ENCODE results near the gene PRKAA2.
A peak's percentile ranks its signal among the peaks of the same experiment; 100 is the strongest.

PRKAA2 gene

DNA sequence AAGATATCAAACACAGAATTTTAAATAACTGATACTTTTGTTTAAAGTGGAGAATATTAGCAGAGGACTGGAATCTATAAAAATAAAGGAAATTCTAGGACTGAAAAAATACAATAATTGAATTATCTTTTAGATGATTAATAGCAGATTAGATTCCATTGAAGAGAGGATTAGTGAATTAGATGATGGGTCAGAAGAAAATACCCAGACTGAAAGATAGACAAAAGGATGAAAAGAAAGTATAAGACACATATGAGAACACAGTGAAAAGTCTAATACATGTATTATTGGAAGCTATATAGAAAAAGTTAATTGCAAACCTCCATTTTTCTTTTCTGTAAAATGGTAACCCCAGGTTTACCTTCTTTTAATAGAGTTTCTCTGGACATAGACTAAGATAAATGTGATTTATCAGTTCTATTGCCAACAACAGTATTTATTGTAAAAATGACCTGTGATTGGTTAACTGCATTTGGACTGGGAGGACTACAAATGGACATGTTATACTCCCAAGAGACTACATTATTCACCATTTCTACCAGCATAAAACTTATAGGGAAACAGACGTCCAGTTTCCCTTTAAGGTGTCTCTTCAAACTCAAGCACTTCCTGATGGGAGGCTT lies 11.0 kb downstream of the PRKAA2 start:
- no peak for DNase-seq

DNA sequence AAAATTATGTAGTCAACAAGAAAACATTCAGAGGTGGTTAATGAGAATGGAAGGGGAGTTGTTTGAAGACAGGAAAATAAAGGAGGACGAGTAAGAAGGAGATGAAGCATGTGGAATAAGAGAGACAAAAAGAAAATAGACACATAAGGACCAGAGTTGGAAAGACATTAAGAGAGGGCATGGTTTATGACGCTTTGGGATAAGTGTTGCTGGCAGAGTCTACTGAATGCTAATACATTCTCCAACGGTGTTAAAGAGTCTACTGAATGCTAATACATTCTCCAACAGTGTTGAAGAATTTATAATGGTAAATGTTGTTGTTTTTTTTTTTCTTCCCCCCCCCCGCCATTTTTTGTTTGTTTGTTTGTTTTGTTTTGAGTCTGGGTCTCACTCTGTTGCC lies 13.1 kb downstream of the PRKAA2 start:
- DNase-seq: no peak

DNA sequence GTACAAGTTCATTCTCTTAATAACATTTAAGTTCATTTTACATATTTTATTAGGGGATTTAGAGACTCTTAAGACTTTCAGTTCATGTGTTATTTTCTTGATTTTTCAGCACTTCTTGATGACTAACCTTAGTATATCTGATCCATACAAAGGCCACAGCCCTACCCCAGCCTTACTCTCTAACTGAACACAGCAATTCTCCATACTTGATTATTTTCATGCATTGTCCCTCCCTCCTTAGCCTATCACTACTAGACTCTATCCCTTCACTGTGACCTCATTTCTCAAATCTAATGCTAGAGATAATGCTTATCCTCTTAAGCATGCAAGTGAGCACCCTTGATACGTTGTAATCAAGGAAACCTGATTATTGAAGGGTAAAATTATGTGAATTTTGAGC lies 15.2 kb downstream of the PRKAA2 start:
- no peak for DNase-seq

DNA sequence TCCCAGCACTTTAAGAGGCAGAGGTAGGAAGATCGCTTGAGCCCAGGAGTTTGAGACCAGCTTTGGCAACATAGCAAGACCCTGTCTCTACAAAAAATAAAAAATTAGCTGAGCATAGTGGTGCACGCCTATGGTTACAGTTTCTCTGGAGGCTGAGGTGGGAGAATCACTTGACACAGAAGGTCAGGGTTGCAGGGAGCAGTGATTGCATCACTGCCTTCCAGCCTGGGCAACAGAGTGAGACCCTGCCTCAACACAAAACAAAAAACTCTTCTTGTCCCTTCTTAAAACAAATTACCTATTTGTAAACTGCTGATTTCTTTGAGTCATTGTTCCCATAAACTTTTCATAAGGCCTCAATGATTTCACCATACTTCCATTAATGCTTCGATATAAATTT lies 18.7 kb downstream of the PRKAA2 start:
- DNase-seq: no peak

DNA sequence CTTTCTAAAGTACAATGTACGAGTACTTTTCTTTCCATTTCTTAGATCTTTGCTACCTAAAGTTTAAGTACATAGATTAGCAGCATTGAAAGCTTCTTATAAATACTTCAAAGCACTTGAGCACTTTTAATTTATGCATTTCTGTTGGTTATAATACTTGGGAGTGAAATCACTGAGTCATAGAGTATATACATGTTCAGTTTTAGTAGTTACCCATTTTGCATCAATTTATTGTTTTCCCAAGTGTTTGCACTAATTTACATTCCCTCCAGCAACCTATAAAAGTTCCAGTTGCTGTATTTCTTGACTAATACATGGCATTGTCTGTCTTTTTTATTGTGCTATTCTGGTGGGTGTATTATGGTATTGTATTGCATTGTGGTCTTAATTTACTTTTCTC lies 20.3 kb downstream of the PRKAA2 start:
- no peak for DNase-seq

DNA sequence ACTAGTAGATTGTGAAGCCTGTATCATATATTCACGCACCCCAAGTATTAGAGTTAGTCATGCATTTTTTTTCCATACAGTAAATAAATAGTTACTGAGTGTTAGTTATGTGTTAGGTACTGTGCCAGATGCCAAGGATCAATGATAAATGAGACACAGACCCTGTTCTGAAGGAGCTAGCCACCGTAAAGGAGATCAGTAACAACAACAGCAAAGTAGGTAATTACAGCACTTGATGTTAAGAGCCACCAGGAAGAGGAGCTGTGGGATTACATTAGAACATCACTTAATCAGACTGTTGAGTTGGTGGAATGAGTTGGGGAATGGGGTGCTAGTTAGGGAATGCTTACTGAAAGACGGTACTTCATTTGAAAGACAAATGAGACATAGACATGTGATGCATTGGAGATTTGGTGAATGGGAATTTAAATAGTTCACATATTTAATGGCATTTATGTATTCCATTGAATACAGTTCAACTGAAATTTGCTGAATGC lies 21.0 kb downstream of the PRKAA2 start:
- DNase-seq: no peak

DNA sequence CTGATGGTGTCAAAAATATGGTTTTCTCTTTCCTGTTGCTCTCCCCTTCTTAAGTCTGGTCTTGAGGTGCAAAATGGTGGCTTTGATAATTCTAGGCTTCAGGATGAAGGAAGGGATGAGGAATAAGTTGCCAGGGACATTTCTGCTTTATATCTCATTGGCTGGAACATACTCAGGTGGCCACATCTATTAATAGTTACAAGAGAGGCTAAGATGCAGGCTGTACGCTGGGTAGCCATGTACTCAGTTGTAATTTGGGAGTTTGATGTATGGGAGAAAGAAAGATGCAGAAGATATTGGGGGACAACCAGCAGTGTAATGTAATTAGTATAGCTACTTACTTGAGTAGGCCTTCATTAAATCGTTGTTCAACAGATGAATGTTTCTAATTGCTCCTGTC lies 25.2 kb downstream of the PRKAA2 start:
- no peak for DNase-seq

DNA sequence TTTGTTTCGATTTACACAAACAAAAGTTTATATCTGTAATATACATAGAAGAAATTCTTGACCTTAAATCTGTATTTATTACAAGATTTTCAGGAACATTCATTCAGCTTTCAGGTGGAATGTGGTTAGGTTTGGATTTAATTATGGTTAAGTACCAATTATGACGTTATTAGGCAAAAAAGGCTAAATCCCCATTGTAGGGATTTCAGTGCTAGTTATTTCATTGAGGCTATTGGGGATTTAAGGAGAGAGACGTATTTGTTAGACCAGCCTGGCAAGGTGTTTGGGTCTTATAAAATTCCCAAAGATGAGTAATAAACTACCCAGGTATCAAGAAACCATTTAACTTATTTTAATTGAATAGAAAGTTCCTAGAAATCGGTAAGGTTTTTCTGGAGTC lies 26.0 kb downstream of the PRKAA2 start:
- no peak for DNase-seq

DNA sequence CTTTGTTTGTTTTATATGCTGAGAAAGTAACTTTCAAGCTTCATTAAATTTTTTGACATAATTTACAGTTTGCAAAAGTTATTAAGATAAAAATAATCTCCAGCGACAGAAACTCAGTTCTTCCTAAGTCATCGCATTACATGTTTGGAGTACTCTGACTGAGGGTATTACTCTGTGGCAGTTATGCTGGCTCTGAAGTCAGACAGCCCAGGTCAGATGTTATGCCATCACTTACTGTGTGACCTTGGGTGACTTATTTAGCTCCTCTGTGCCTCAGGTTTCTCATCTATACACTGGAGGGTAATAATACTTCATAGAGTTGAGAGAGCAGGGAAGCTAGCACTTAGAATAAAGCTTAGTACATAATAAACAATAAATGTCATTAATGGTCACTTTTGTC lies 26.4 kb downstream of the PRKAA2 start:
- DNase-seq: no peak

DNA sequence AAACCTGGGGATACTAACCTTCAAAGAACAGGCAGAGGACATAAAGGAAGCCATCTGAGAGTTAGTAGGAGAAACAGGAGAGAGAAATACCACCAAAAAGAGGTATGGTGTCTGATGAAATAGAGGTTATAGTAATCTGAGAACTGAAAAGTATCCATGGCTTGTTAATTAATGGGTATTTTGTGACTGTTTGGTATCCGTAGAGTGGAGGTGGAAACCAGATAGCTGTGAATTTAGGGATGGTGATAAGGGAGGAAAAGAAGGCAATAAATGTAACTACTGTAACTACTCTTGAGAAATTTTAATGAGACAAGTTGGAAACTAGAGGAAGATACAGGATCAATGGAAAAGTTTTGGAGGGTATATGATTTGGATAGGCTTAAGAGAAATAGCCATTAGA lies 27.5 kb downstream of the PRKAA2 start:
- DNase-seq: no peak

DNA sequence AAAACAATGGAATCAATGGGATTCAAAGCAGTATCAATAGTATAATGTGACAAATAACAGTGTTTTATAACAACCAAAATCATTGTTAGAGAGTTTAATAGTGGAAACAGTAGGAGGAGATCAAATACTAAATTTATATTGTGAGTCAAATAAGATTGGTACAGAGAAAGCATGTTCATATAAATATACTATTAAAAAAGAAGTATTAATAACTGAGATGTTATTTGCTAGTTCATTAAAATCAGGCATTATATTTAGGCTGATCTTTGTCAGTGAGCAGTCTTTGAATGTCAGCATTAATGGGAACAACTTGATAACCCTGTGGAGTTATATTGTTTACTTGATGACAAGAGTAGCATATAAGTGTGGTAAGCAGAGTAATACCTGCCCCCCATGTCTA lies 30.6 kb downstream of the PRKAA2 start:
- no peak for DNase-seq

DNA sequence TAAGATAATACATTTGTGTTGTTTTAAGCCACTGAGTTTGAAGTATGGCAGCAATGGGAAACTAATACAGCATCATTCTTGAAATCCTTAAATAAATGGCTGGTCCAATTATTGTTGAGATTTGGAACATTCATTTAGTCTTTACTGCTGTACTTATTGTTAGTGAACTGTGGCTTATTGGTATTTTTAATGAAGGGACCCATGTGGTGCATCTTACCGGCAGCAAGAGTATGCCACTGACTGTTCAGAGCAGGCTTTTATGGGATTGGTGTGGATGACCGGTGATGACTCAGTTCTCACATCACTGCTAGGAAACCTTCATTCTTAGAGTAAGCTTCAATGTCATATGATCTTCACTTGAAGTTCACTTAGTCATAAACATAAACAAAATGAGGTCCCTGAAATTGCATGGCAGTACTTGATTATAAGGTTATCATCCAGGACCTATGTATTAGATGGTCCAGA lies 31.5 kb downstream of the PRKAA2 start:
- no peak for DNase-seq

DNA sequence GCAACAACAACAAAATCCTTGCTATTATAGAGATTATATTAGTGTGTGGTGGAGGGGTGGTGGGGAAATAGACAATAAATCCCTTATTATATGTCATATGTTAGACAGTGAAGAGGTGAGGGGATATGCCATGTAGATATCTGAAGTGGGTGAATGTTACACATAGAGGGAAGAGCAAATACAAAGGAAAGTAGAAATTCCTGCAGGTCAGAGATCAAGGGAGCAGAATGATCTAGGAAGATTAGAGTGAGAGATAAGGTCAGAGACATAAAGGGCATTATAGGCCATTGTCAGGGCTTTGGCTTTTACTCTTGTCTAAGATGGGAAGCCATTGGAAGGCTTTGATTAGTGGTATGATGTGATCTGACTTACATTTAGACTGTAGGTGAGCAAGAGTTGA lies 38.5 kb downstream of the PRKAA2 start:
- no peak for DNase-seq

DNA sequence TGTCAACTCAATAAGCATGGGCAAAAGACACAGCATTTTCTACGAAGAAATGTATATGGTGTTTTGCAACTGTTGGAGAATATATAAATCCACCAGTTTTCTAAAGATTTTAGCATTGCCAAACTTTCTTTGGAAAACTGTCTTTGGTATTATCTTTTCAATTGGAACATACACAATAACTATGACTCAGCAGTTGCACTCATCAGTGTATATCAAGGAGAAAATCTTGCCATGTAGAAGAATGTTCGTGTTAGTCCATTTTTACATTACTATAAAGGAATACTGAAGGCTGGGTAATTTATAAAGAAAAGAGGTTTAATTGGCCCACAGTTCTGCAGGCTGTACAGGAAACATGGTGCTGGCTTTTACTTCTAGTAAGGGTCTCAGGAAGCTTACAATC lies 41.1 kb downstream of the PRKAA2 start:
- DNase-seq: no peak

DNA sequence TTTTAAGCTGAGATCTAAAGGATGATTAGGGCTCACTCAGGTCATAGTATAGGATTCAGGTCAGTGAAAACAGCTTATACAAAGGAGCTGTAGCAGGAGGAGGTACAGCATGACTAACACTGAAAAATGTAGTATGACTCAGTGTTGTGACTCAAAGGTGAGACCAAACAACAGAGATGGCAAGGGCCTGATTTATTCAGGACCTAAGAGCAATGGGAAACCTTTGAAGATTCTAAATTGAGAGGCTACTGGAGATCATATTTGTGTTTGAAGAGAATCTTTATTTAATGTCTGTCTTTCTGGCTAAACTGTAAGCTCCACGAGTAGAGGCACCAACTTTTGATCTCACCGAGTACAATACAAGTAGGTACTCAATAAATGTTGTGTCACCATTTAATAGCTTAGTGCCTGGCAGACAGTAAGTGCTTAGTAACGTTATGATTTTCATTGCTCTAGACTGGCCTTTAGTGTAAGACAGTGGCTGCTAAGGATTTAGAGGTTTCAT lies 43.5 kb downstream of the PRKAA2 start:
- no peak for DNase-seq

DNA sequence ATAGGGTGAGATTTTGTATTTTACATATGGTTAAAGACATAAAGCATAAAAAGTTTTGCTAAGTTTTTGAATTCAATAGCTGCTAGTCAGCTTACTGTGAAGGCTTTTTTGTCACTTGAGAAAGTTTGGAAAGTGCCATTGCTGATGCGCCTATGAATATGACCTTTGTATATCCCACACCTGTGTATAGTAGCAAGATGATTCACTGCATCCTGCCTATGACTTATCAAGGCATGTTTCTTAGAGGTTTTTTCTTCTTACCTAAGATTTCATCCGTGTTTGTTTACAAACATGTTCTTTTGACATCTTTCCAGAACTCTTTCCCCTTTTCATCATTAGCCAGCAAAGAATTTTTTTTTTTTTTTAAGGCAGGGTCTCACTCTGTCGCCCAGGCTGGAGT lies 51.5 kb downstream of the PRKAA2 start:
- no peak for DNase-seq

DNA sequence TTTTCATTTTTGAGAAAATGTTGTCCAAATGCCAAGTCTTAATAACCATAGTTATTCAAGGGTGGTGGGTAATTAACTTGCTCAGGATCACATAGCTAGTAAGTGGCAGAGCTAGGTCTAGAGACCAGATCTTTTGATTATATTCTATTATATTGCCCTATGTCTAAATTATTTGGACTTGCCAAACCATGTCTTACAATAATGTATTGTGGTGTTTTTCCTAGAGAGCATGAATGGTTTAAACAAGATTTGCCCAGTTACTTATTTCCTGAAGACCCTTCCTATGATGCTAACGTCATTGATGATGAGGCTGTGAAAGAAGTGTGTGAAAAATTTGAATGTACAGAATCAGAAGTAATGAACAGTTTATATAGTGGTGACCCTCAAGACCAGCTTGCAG lies 58.6 kb downstream of the PRKAA2 start:
- no peak for DNase-seq

DNA sequence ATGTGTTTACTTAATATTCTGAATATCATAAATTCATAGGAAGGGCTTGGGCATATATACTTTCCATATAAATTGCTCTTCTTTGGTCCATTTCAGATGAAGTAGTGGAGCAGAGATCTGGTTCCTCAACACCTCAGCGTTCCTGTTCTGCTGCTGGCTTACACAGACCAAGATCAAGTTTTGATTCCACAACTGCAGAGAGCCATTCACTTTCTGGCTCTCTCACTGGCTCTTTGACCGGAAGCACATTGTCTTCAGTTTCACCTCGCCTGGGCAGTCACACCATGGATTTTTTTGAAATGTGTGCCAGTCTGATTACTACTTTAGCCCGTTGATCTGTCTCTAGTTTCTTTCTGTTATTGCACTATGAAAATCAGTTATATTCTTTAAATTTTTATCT lies 62.3 kb downstream of the PRKAA2 start:
- no peak for DNase-seq

DNA sequence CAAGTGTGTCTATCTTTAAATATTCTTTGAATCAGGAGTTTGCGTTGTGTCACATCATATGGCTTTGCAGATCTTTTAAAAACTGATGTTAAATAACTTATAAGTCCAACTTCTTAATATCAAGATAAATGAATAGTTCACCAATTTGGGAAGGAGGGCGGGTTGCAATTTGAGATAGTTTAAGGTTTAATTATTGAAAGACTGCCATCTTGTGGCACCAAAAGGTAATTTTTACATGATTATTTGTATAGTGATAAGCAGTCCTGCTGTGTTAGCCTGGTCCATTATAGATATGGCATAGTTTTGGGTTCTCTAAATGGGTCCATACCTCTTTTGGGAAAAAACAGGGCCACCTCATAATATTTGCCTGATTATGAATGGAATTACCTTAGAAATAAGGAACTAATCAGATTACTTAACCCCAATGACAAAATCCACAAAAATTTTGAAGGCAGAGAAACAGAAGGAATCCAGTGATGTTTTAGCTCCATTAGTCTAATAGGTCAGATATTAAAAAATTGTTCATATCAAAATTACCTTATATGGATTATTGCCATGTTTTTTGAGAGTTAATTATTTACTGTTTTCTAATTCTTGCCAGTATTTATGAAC lies 64.3 kb downstream of the PRKAA2 start:
- DNase-seq: peak; percentile 41

DNA sequence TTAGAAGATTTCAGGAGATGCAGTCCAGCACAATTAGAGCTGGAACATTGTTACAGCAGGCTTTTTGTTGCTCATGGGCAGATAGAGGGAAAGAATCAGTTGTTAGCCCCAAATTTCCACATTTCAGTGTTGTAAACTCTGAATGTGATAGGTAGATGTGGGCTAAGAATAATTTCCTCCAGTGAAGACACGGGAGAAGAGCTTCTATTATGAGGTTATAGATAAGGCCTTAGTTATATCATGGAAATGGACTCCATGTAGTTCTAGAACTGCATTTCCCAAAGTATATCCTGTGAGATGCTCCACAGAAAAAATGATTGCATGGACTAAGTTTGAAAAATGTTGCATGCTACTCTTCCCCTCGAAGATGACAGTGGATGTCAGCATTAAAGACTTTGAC lies 64.9 kb downstream of the PRKAA2 start:
- DNase-seq: no peak

DNA sequence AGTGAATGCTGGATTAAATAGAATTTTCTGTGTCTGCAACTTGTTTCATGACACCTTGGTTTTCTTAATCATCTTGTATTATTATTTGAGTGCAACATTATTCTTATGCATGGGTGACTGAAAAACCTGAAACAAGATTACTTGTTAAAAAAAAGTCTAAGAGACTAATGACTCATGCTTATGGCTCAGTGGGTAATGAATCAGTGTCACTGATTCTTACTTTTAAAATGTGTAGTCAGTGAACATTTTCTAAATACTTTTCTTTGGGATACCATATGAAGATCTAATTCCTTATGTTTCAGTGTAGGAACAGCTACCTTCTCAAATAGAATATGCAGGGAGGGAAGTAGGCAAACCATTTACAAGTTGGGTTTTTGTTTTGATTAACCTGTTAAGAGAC lies 65.5 kb downstream of the PRKAA2 start:
- DNase-seq: no peak

DNA sequence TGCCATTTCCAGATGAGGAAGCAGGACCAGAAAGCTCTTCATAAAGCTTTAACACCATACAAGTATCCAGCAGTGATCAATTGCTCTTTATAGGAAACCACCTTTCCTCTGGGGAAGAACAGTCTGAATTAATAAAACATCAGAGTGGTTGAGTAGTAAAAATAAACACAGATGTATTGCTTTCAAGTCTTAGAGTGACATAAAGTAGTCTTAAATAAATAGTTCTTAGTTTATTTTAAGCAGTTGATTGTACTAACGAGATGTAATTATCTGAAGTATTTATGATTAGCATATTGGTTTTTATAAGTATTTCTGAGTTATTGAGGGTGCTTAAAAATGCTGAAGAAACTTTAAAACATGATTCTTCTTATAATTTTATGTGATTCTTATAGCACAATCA lies 67.0 kb downstream of the PRKAA2 start:
- DNase-seq: no peak

DNA sequence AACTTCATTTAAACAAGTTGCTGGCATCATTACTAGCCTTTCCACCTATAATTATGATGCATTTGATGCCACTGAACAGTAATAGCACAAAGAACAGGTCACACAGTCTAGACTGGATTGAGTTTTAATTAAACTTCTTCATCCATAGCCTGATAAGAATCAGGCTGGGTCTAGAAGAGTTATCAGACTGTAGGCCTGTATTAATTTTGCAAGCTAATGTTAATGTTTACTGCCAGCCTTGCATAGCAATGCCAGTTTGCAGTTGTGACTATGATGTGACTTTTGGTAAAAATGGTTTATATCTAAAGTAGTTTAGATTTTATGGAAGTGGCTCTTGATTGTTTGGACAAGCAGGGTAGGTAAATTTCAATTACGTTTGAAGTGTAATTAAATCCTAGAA lies 68.0 kb downstream of the PRKAA2 start:
- DNase-seq: no peak

DNA sequence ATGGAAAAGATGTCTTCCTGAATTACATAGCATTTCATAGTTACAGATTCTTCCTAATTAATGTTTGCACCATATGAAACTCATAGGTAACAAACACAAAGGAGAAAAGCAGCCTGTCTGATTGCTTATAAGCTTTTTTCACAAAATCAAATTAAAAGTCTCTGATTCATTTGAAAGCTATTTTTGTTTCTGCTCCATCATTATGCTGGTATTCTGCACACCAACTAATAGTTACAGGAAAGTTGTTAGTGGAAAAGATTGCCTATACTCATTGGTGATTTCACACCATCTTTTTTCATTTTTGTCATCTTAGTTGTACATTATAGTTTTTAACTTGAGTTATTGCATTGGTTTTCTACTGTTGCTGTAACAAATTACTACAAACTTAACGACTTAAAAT lies 70.0 kb downstream of the PRKAA2 start:
- DNase-seq: no peak

DNA sequence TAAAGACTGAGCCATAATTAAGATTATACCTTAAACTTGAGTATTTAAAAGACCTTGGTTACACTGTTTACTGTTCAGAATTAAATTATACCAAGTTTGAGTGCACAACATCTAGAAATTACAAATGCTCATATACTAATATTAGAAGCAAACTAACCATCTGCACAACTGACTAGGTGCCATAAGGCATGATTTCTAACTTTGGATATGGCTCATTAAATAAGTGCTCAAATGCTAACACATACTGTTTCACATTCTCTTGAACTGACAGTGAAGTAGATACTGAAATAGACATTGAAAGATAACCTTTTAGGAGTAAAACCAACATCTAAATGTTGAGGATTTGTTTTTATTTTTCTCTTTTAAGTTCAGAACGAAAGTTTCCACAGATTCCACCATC lies 74.1 kb downstream of the PRKAA2 start:
- DNase-seq: no peak
